B cell (primary cell): ENCODE measurements around the gene MAN1A1.

Source experiments
- CTCF ChIP-seq: fragments of 200-600 bp; IDR thresholded peaks from one replicate; pipeline ENCODE4 v1.8.0; 2022; ENCODE audit warnings: antibody characterized with exemption, mild to moderate bottlenecking
- EZH2 ChIP-seq: IDR thresholded peaks from 2 replicates; pipeline ENCODE4 v1.6.1; 2012; ENCODE audit warnings: borderline replicate concordance, low read depth, mild to moderate bottlenecking, moderate library complexity, low read length; ENCODE audit not compliant: insufficient read depth, poor library complexity, severe bottlenecking

- TF ChIP-seq CTCF (no peak), EZH2 (no peak)
These were observed 26.7 kb downstream of the MAN1A1 start for GRCh38 chr6:119322715-119323350.
